HG02973 (cell line): ENCODE results near the gene MYO1B.

Experiments used
- ATAC-seq: cut with Tn5 transposase; IDR thresholded peaks from one replicate; pipeline ENCODE4 v1.9.1; 2021; ENCODE audit warnings: moderate library complexity; ENCODE audit not compliant: unreplicated experiment

Gene MYO1B

GRCh38 chr2:191319186-191319585 lies 74.0 kb downstream of the MYO1B start:
- no peak for ATAC-seq

- ATAC-seq: no peak
Measured at GRCh38 chr2:191320881-191321280, 75.7 kb downstream of the MYO1B start.

GRCh38 chr2:191321861-191322662 lies 76.9 kb downstream of the MYO1B start:
- no peak for ATAC-seq

GRCh38 chr2:191322828-191323506 lies 77.8 kb downstream of the MYO1B start:
- ATAC-seq: no peak

GRCh38 chr2:191325651-191326365 lies 80.6 kb downstream of the MYO1B start:
- no peak for ATAC-seq

- no peak for ATAC-seq
Measured at GRCh38 chr2:191327484-191327883, 82.3 kb downstream of the MYO1B start.

- no peak for ATAC-seq
Measured at GRCh38 chr2:191328150-191328809, 83.1 kb downstream of the MYO1B start.

- ATAC-seq: no peak
Measured at GRCh38 chr2:191329841-191330240, 84.6 kb downstream of the MYO1B start.

GRCh38 chr2:191333911-191334357 lies 88.7 kb downstream of the MYO1B start:
- no peak for ATAC-seq

- no peak for ATAC-seq
Measured at GRCh38 chr2:191335875-191336464, 90.8 kb downstream of the MYO1B start.

- no peak for ATAC-seq
Measured at GRCh38 chr2:191341436-191341835, 96.2 kb downstream of the MYO1B start.

GRCh38 chr2:191343796-191344338 lies 98.7 kb downstream of the MYO1B start:
- ATAC-seq: no peak

GRCh38 chr2:191345788-191346187 lies 100.6 kb downstream of the MYO1B start:
- ATAC-seq: no peak

- ATAC-seq: no peak
Measured at GRCh38 chr2:191347154-191347553, 102.0 kb downstream of the MYO1B start.

- ATAC-seq: no peak
Measured at GRCh38 chr2:191347881-191348280, 102.7 kb downstream of the MYO1B start.

- ATAC-seq: no peak
Measured at GRCh38 chr2:191349990-191350389, 104.8 kb downstream of the MYO1B start.

- no peak for ATAC-seq
Measured at GRCh38 chr2:191350826-191351225, 105.6 kb downstream of the MYO1B start.

GRCh38 chr2:191351298-191351697 lies 106.1 kb downstream of the MYO1B start:
- ATAC-seq: no peak

- no peak for ATAC-seq
Measured at GRCh38 chr2:191351921-191352320, 106.7 kb downstream of the MYO1B start.

- no peak for ATAC-seq
Measured at GRCh38 chr2:191352536-191352935, 107.3 kb downstream of the MYO1B start.
